ENCODE results near the gene ATP6V1B1.
"Not testable (repeated sequence)": the region's sequence is repeated elsewhere in the genome, so short reads cannot be mapped to it uniquely, and the experiment has no call there.

The ATP6V1B1 gene

DNA sequence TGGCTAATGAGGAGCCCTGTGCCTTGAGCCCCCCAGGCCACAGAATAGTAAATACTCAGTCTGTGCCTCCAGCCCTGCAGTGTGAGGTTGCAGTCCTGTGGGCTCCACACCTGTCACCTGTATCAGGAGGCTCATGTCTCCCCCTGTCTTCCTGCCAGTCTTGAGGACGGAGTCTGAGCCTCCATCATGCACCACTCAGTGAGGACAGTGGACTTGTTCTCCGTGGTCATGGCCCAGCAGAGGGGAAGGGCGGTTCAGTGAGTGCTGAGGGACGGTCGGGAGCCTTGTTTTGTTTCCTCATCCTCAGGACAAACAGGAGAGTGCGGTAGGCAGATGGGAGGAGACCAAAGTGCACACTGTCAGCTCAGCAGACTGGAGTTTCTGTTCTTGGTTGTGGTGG lies 76.1 kb downstream of the ATP6V1B1 start:
- intact Hi-C loops (cut with DNase I); DNase-seq: not testable (repeated sequence)
